Effector CD8-positive, alpha-beta T cell (primary cell): ENCODE results near the gene HERPUD2.
"Not testable (repeated sequence)": the region's sequence is repeated elsewhere in the genome, so short reads cannot be mapped to it uniquely, and the experiment has no call there.

Experiments
- DNase-seq: peaks from one replicate; lab custom pipeline; 2025; lab: John Stamatoyannopoulos, UW

The HERPUD2 gene

GRCh38 chr7:35714862-35715261, 19.9 kb upstream of the HERPUD2 start:
- no peak for DNase-seq

GRCh38 chr7:35714407-35714806, 19.5 kb upstream of the HERPUD2 start:
- DNase-seq, result no peak

- DNase-seq, result no peak
Observed at GRCh38 chr7:35712563-35713226, 17.8 kb upstream of the HERPUD2 start.

GRCh38 chr7:35707422-35707821, 12.5 kb upstream of the HERPUD2 start:
- DNase-seq, result no peak

GRCh38 chr7:35705932-35706461, 11.1 kb upstream of the HERPUD2 start:
- DNase-seq, result no peak

GRCh38 chr7:35704261-35704660, 9.3 kb upstream of the HERPUD2 start:
- no peak for DNase-seq

- DNase-seq, result no peak
Observed at GRCh38 chr7:35702541-35702940, 7.6 kb upstream of the HERPUD2 start.

- DNase-seq, result no peak
Observed at GRCh38 chr7:35701287-35701900, 6.5 kb upstream of the HERPUD2 start.

- no peak for DNase-seq
Observed at GRCh38 chr7:35700865-35701264, 5.9 kb upstream of the HERPUD2 start.

GRCh38 chr7:35700333-35700732, 5.4 kb upstream of the HERPUD2 start:
- no peak for DNase-seq

GRCh38 chr7:35699796-35700305, 4.9 kb upstream of the HERPUD2 start:
- DNase-seq, result no peak

- DNase-seq, result not testable (repeated sequence)
Observed at GRCh38 chr7:35698382-35698781, 3.4 kb upstream of the HERPUD2 start.

- no peak for DNase-seq
Observed at GRCh38 chr7:35697414-35698175, 2.7 kb upstream of the HERPUD2 start.

- DNase-seq, result no peak
Observed at GRCh38 chr7:35695987-35696386, 1.1 kb upstream of the HERPUD2 start.

GRCh38 chr7:35695473-35695850, 527 bp upstream of the HERPUD2 start:
- DNase-seq, result peak; percentile 11

GRCh38 chr7:35694161-35694783, 663 bp downstream of the HERPUD2 start:
- peak; percentile 33 for DNase-seq

GRCh38 chr7:35691827-35692307, 3.1 kb downstream of the HERPUD2 start:
- DNase-seq, result peak; percentile 4

- no peak for DNase-seq
Observed at GRCh38 chr7:35691366-35691765, 3.6 kb downstream of the HERPUD2 start.

- DNase-seq, result not testable (repeated sequence)
Observed at GRCh38 chr7:35690614-35691013, 4.3 kb downstream of the HERPUD2 start.

GRCh38 chr7:35685781-35686180, 9.2 kb downstream of the HERPUD2 start:
- DNase-seq, result no peak

- DNase-seq, result no peak
Observed at GRCh38 chr7:35681231-35682029, 13.5 kb downstream of the HERPUD2 start.
